SK-N-SH treated with all-trans-retinoic acid at 6 μM for 48 hours (cell line): ENCODE data around the gene FAM83E.

Experiments used
- ATAC-seq: fragments of 200-7000 bp; cut with Tn5 transposase; 3 replicates; pipeline ENCODE4 v1.9.1; 2020; ENCODE audit warnings: mild to moderate bottlenecking, moderate library complexity
- ARNTL ChIP-seq: fragments of 450-650 bp; formaldehyde crosslinking; IDR thresholded peaks from 2 replicates; pipeline ENCODE4 v1.5.0; 2020; ENCODE audit warnings: low read depth, mild to moderate bottlenecking, moderate library complexity, borderline replicate concordance
- BACH2 ChIP-seq: fragments of 250-450 bp; sonication (Bioruptor Pico); IDR thresholded peaks from 2 replicates; pipeline ENCODE4 v1.9.0; 2021; ENCODE audit warnings: mild to moderate bottlenecking, borderline replicate concordance
- CSDC2 ChIP-seq: fragments of 250-450 bp; sonication (Bioruptor Pico); IDR thresholded peaks from 2 replicates; pipeline ENCODE4 v1.5.0; 2020; ENCODE audit warnings: mild to moderate bottlenecking, moderate library complexity
- ESRRG ChIP-seq: fragments of 250-450 bp; sonication (Bioruptor Pico); IDR thresholded peaks from 2 replicates; pipeline ENCODE4 v1.6.1; 2021; ENCODE audit warnings: mild to moderate bottlenecking
- GLIS3 ChIP-seq: fragments of 250-450 bp; sonication (Bioruptor Pico); IDR thresholded peaks from 2 replicates; pipeline ENCODE4 v1.5.0; 2020; ENCODE audit warnings: mild to moderate bottlenecking, moderate library complexity
- RARB ChIP-seq: fragments of 250-450 bp; sonication (Bioruptor Pico); IDR thresholded peaks from 2 replicates; pipeline ENCODE4 v1.8.0; 2021; ENCODE audit warnings: mild to moderate bottlenecking, moderate library complexity
- SNAI2 ChIP-seq: fragments of 250-450 bp; sonication (Bioruptor Pico); IDR thresholded peaks from 2 replicates; pipeline ENCODE4 v1.5.0; 2020; ENCODE audit warnings: mild to moderate bottlenecking, moderate library complexity
- TCF4 ChIP-seq: fragments of 250-450 bp; sonication (Bioruptor Pico); IDR thresholded peaks from 2 replicates; pipeline ENCODE4 v1.8.0; 2021; ENCODE audit warnings: mild to moderate bottlenecking, moderate library complexity, borderline replicate concordance
- TOX ChIP-seq: fragments of 250-450 bp; sonication (Bioruptor Pico); IDR thresholded peaks from 2 replicates; pipeline ENCODE4 v1.8.0; 2021; ENCODE audit warnings: mild to moderate bottlenecking, moderate library complexity, borderline replicate concordance
- ZC3H10 ChIP-seq: fragments of 250-450 bp; sonication (Bioruptor Pico); IDR thresholded peaks from 2 replicates; pipeline ENCODE4 v1.5.1; 2021; ENCODE audit warnings: mild to moderate bottlenecking, moderate library complexity
- ZFP3 ChIP-seq: fragments of 250-450 bp; sonication (Bioruptor Pico); IDR thresholded peaks from 2 replicates; pipeline ENCODE4 v1.5.0; 2020; ENCODE audit warnings: mild to moderate bottlenecking, moderate library complexity
- ZFP30 ChIP-seq: fragments of 450-650 bp; formaldehyde crosslinking; IDR thresholded peaks from 2 replicates; pipeline ENCODE4 v1.5.0; 2022; ENCODE audit warnings: mild to moderate bottlenecking, moderate library complexity
- ZNF565 ChIP-seq: fragments of 450-650 bp; formaldehyde crosslinking; conservative IDR thresholded peaks from 2 replicates; pipeline ENCODE4 v1.5.0; 2020; ENCODE audit warnings: low read depth, mild to moderate bottlenecking, moderate library complexity
- ZNF70 ChIP-seq: fragments of 450-650 bp; formaldehyde crosslinking; IDR thresholded peaks from 2 replicates; pipeline ENCODE4 v1.5.0; 2020; ENCODE audit warnings: mild to moderate bottlenecking, moderate library complexity
- TF ChIP-seq, protein P1 (sequence below): fragments of 250-450 bp; sonication (Bioruptor Pico); IDR thresholded peaks from 2 replicates; pipeline ENCODE4 v1.5.1; 2020; ENCODE audit warnings: low read depth, mild to moderate bottlenecking, moderate library complexity
- TF ChIP-seq, protein P2 (sequence below): fragments of 250-450 bp; sonication (Bioruptor Pico); IDR thresholded peaks from 2 replicates; pipeline ENCODE4 v1.5.1; 2021; ENCODE audit warnings: mild to moderate bottlenecking, moderate library complexity
- TF ChIP-seq, protein P3 (sequence below): fragments of 250-450 bp; sonication (Bioruptor Pico); IDR thresholded peaks from 2 replicates; pipeline ENCODE4 v1.8.0; 2020; ENCODE audit warnings: mild to moderate bottlenecking, moderate library complexity, borderline replicate concordance
- TF ChIP-seq, protein P4 (sequence below): fragments of 250-450 bp; sonication (Bioruptor Pico); IDR thresholded peaks from 2 replicates; pipeline ENCODE4 v1.5.0; 2020; ENCODE audit warnings: mild to moderate bottlenecking, moderate library complexity

The FAM83E gene

DNA sequence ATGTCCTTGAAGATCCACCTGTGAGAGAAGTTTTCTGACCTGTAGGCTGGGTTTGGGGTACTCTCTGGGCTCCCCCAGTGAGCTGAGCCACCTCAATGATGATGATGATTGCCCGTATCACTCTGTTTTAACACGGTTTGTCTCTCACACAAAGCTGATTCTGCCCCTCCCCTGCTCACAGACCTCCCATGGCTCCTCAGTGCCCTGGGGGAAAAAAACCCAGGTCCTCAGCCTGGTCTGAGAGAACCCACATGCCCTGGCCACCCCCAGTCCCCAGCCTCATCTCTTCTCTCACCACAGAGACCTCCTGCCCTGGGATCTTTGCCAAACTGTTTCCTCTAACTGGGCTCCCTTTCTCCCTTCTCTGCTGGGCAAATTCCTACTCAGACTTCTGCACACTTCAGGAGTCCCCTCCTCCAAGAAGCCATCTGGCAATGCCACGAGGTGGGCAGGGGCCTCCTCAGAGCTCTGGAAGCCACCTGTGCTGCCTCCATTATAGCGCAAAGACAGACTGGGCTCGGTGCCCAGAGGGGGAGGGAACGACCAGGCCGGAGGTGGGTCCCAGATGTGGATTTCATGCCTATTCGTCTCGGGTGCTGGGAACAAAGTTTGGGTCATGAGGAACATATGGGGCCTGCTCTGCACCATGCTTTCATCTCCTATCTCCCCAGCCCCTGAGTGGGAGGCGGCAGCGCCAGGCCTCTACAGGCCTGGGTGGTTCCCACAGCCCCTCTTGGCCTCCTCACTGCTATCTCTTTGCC lies 39.6 kb upstream of the FAM83E start:
- TF ChIP-seq CSDC2 (CRISPR knock-in tag) (no peak), ZFP3 (peak; percentile 63; the same call in 1 of the 2 replicates), ZFP30 (CRISPR knock-in tag) (no peak), TOX (no peak), ZC3H10 (CRISPR knock-in tag) (no peak), TCF4 (peak; percentile 89; the same call in 1 of the 2 replicates)
- TF ChIP-seq, protein P1, sequence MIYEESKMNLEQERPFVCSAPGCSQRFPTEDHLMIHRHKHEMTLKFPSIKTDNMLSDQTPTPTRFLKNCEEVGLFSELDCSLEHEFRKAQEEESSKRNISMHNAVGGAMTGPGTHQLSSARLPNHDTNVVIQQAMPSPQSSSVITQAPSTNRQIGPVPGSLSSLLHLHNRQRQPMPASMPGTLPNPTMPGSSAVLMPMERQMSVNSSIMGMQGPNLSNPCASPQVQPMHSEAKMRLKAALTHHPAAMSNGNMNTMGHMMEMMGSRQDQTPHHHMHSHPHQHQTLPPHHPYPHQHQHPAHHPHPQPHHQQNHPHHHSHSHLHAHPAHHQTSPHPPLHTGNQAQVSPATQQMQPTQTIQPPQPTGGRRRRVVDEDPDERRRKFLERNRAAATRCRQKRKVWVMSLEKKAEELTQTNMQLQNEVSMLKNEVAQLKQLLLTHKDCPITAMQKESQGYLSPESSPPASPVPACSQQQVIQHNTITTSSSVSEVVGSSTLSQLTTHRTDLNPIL (CRISPR knock-in tag): no peak
- TF ChIP-seq, protein P2, sequence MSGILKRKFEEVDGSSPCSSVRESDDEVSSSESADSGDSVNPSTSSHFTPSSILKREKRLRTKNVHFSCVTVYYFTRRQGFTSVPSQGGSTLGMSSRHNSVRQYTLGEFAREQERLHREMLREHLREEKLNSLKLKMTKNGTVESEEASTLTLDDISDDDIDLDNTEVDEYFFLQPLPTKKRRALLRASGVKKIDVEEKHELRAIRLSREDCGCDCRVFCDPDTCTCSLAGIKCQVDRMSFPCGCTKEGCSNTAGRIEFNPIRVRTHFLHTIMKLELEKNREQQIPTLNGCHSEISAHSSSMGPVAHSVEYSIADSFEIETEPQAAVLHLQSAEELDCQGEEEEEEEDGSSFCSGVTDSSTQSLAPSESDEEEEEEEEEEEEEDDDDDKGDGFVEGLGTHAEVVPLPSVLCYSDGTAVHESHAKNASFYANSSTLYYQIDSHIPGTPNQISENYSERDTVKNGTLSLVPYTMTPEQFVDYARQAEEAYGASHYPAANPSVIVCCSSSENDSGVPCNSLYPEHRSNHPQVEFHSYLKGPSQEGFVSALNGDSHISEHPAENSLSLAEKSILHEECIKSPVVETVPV (CRISPR knock-in tag): no peak
- ATAC-seq: peak; percentile 43; the same call in 1 of the 3 replicates

DNA sequence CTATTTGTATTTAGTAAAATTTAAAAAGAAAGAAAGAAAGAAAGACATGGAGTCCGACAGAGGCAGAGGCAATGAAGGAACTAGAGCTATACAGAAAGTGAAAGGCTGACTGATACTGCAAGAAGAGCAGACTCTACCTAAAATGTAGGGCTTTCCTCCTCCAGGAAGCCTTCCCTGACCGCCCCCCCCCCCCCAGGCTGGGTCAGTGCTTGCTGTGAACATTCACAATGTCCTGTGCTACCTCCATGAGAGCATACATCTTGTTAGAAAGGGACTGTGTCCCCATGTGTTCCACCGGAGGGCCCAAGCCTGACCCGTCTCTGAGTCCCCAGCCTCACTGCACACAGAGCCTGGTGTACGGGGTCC lies 36.8 kb upstream of the FAM83E start:
- ATAC-seq: no peak
- TF ChIP-seq SNAI2 (CRISPR knock-in tag): no peak
- no peak for TF ChIP-seq ZNF70
- no peak for TF ChIP-seq BACH2
- no peak for TF ChIP-seq ESRRG
- TF ChIP-seq ARNTL (CRISPR knock-in tag): no peak
- TF ChIP-seq, protein P3, sequence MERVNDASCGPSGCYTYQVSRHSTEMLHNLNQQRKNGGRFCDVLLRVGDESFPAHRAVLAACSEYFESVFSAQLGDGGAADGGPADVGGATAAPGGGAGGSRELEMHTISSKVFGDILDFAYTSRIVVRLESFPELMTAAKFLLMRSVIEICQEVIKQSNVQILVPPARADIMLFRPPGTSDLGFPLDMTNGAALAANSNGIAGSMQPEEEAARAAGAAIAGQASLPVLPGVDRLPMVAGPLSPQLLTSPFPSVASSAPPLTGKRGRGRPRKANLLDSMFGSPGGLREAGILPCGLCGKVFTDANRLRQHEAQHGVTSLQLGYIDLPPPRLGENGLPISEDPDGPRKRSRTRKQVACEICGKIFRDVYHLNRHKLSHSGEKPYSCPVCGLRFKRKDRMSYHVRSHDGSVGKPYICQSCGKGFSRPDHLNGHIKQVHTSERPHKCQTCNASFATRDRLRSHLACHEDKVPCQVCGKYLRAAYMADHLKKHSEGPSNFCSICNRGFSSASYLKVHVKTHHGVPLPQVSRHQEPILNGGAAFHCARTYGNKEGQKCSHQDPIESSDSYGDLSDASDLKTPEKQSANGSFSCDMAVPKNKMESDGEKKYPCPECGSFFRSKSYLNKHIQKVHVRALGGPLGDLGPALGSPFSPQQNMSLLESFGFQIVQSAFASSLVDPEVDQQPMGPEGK: no peak

DNA sequence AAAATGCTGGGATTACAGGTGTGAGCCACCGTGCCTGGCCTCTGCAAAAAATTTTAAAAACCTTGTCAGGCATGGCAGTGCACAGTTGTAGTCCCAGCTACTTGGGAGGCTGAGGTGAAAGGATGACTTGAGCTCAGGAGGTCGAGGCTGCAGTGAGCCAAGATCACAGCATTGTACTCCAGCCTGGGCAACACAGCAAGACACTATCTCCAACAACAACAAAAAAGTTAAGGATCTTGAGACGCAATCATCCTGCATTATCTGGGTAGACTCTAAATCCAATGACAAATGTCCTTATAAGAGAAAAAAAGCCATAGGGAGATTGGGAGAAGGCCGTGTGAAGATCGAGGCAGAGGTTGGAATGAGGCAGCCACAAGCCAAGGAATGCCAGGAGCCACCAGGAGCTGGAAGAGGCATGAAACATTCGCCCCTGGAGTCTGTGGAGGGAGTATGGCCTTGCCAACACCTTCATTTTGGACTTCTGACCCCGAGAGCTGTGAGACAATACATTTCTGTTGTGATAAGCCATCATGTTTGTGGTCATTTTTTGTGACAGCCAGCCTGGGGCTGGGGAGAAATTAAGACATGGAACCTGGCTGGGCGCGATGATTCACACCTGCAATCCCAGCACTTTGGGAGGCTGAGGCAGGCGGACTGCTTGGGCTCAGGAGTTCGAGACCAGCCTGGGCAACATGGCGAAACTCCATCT lies 36.3 kb upstream of the FAM83E start:
- no peak for ATAC-seq
- no peak for TF ChIP-seq TCF4
- no peak for TF ChIP-seq BACH2
- TF ChIP-seq ESRRG: no peak
- TF ChIP-seq GLIS3: no peak
- TF ChIP-seq, protein P4, sequence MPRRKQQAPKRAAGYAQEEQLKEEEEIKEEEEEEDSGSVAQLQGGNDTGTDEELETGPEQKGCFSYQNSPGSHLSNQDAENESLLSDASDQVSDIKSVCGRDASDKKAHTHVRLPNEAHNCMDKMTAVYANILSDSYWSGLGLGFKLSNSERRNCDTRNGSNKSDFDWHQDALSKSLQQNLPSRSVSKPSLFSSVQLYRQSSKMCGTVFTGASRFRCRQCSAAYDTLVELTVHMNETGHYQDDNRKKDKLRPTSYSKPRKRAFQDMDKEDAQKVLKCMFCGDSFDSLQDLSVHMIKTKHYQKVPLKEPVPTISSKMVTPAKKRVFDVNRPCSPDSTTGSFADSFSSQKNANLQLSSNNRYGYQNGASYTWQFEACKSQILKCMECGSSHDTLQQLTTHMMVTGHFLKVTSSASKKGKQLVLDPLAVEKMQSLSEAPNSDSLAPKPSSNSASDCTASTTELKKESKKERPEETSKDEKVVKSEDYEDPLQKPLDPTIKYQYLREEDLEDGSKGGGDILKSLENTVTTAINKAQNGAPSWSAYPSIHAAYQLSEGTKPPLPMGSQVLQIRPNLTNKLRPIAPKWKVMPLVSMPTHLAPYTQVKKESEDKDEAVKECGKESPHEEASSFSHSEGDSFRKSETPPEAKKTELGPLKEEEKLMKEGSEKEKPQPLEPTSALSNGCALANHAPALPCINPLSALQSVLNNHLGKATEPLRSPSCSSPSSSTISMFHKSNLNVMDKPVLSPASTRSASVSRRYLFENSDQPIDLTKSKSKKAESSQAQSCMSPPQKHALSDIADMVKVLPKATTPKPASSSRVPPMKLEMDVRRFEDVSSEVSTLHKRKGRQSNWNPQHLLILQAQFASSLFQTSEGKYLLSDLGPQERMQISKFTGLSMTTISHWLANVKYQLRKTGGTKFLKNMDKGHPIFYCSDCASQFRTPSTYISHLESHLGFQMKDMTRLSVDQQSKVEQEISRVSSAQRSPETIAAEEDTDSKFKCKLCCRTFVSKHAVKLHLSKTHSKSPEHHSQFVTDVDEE (CRISPR knock-in tag): no peak
- TF ChIP-seq SNAI2 (CRISPR knock-in tag): no peak
- no peak for TF ChIP-seq CSDC2 (CRISPR knock-in tag)
- TF ChIP-seq TOX: no peak
- no peak for TF ChIP-seq ZNF565 (CRISPR knock-in tag)
- TF ChIP-seq RARB (CRISPR knock-in tag): no peak

DNA sequence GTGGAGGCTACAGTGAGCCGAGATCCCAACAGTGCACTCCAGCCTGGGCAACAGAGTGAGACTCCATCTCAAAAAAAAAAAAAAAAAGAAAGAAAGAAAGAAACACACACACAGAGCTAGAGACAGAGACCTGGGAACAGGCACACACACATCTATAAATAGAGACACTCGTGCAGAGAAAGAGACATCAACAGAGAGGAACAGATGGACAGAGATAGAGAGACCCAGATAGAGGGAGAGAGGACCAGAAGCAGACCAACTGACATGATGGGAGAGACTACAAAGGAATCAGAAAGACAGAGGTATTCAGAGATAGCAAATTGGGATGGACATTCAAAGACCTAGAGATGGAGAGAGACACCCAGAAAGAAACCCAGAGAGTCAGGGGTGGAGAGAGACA lies 33.3 kb upstream of the FAM83E start:
- ATAC-seq: no peak
- no peak for TF ChIP-seq ZFP30 (CRISPR knock-in tag)
- TF ChIP-seq, protein P2 (CRISPR knock-in tag): no peak
- no peak for TF ChIP-seq TCF4
